GM13976 (cell line): ENCODE results near the gene SPATA31D4.

Source experiments
- DNase-seq: peaks from one replicate; pipeline ENCODE4 v3.0.0; 2012; ENCODE audit warnings: low spot score
- in situ Hi-C: fragments of 300-500 bp; cut with MboI; formaldehyde crosslinking; loops from one replicate; pipeline ENCODE4 v1.12.0; 2022; ENCODE audit warnings: low sequenced_read_pairs, mixed read lengths, inconsistent platforms; ENCODE audit not compliant: unreplicated experiment
- TF ChIP-seq, protein P1 (sequence below): IDR thresholded peaks from 2 replicates; pipeline ENCODE4 v1.5.1; 2012; ENCODE audit warnings: borderline replicate concordance, mild to moderate bottlenecking; ENCODE audit not compliant: insufficient read depth; ENCODE audit errors: extremely low read depth, missing control alignments, control extremely low read depth

SPATA31D4 gene

GRCh38 chr9:81894891-81895290 lies 33.3 kb upstream of the SPATA31D4 start:
- TF ChIP-seq, protein P1, sequence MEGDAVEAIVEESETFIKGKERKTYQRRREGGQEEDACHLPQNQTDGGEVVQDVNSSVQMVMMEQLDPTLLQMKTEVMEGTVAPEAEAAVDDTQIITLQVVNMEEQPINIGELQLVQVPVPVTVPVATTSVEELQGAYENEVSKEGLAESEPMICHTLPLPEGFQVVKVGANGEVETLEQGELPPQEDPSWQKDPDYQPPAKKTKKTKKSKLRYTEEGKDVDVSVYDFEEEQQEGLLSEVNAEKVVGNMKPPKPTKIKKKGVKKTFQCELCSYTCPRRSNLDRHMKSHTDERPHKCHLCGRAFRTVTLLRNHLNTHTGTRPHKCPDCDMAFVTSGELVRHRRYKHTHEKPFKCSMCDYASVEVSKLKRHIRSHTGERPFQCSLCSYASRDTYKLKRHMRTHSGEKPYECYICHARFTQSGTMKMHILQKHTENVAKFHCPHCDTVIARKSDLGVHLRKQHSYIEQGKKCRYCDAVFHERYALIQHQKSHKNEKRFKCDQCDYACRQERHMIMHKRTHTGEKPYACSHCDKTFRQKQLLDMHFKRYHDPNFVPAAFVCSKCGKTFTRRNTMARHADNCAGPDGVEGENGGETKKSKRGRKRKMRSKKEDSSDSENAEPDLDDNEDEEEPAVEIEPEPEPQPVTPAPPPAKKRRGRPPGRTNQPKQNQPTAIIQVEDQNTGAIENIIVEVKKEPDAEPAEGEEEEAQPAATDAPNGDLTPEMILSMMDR, result no peak
- in situ Hi-C loops, result no loop called here
- no peak for DNase-seq

DNA sequence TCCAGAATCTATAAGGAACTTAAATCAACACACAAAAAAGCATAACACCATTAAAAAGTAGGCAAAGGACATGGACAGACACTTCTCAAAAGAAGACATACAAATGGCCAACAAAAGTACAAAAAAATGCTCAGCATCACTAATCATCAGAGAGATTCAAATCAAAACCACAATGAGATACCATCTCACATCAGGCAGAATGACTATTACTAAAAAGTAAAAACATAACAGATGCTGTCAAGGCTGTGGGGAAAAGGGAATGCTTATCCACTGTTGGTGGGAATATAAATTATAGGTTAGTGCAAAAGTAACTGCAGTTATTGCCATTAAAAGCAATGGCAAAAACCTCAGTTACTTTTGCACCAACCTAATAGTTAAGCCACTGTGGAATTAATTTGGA lies 32.2 kb upstream of the SPATA31D4 start:
- in situ Hi-C loops, result no loop called here
- TF ChIP-seq, protein P1, result no peak
- DNase-seq, result no peak

- TF ChIP-seq, protein P1, result no peak
- in situ Hi-C loops, result no loop called here
- no peak for DNase-seq
These were observed 29.4 kb upstream of the SPATA31D4 start for GRCh38 chr9:81898851-81899250.

- in situ Hi-C loops, result no loop called here
- no peak for DNase-seq
- TF ChIP-seq, protein P1, result no peak
These were observed 26.0 kb upstream of the SPATA31D4 start for GRCh38 chr9:81902196-81902595.

DNA sequence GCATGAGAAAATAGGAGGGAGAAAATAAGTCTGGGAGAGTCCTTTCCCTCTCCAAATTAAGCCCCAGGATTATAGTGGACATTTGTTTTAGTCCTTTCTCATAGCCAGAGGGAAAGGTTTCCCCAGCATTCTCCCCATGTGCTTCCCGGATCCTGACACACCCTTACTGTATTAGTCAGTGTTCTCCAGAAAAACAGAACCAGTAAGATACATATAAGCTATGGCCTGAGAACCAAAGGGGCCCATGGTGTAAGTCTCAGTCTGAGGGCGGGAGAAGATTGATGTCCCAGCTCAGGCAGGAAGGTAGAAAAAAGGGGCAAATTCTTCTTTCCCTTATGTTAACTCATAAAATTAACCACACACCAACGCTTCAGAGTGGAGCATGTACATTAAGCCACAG lies 25.6 kb upstream of the SPATA31D4 start:
- in situ Hi-C loops, result no loop called here
- TF ChIP-seq, protein P1, result no peak
- no peak for DNase-seq

GRCh38 chr9:81906671-81907070 lies 21.6 kb upstream of the SPATA31D4 start:
- no peak for DNase-seq
- in situ Hi-C loops, result no loop called here
- TF ChIP-seq, protein P1, result no peak

- in situ Hi-C loops, result no loop called here
- TF ChIP-seq, protein P1, result no peak
- no peak for DNase-seq
These were observed 16.1 kb upstream of the SPATA31D4 start for GRCh38 chr9:81912135-81912534.
